GM12878 (cell line): Measurements from ENCODE around the gene BLOC1S6. TPM values are rescaled to one million over a fixed set of nuclear protein-coding genes. Genes with fewer than 3 reads are reported as not detected.

ENCODE experiments used
- BACH1 ChIP-seq: fragments of 450-650 bp; IDR thresholded peaks from 2 replicates; pipeline ENCODE4 v1.6.1; 2017; ENCODE audit warnings: mild to moderate bottlenecking, borderline replicate concordance
- CBX3 ChIP-seq: fragments of 200-600 bp; sonication (generic); IDR thresholded peaks from 2 replicates; pipeline ENCODE4 v1.6.1; 2016; ENCODE audit warnings: low read depth, borderline replicate concordance
- E4F1 ChIP-seq: fragments of 450-650 bp; IDR thresholded peaks from 2 replicates; pipeline ENCODE4 v1.6.1; 2018; ENCODE audit warnings: borderline replicate concordance, mild to moderate bottlenecking; ENCODE audit not compliant: partially characterized antibody
- HCFC1 ChIP-seq: fragments of 150-350 bp; IDR thresholded peaks from 2 replicates; pipeline ENCODE4 v1.6.1; 2014; ENCODE audit warnings: low read length
- KLF5 ChIP-seq: fragments of 450-650 bp; IDR thresholded peaks from 2 replicates; pipeline ENCODE4 v1.6.1; 2014; ENCODE audit warnings: mild to moderate bottlenecking; ENCODE audit not compliant: partially characterized antibody
- MTA3 ChIP-seq: IDR thresholded peaks from 2 replicates; pipeline ENCODE4 v1.6.1; 2012; ENCODE audit warnings: low read length, inconsistent platforms, borderline replicate concordance
- PRDM15 ChIP-seq: fragments of 450-650 bp; formaldehyde crosslinking; IDR thresholded peaks from 2 replicates; pipeline ENCODE4 v1.4.0; 2020; ENCODE audit warnings: mild to moderate bottlenecking, moderate library complexity
- RAD21 ChIP-seq: IDR thresholded peaks from 2 replicates; pipeline ENCODE4 v1.6.1; 2011; ENCODE audit warnings: mild to moderate bottlenecking, low read depth, low read length, moderate library complexity; ENCODE audit not compliant: insufficient read depth
- SMAD5 ChIP-seq: IDR thresholded peaks from 2 replicates; pipeline ENCODE4 v1.6.1; 2016; ENCODE audit warnings: antibody characterized with exemption, low read depth
- WRNIP1 ChIP-seq: IDR thresholded peaks from 2 replicates; pipeline ENCODE4 v1.6.1; 2011; ENCODE audit warnings: low read depth, low read length, improper control_type of control experiment, borderline replicate concordance
- ZBED1 ChIP-seq: IDR thresholded peaks from 2 replicates; pipeline ENCODE4 v1.6.1; 2016; ENCODE audit warnings: borderline replicate concordance
- ZZZ3 ChIP-seq: IDR thresholded peaks from 2 replicates; pipeline ENCODE4 v1.6.1; 2011; ENCODE audit warnings: low read depth; ENCODE audit not compliant: control insufficient read depth, insufficient read length
- polyA plus RNA-seq, 11 experiments: library from polyadenylated mRNA; depleted of rRNA in 4 of 11; unstranded in 6 of 11; stranded (reverse) in 5 of 11; fragments of >200 nt; fragmentation: Nextera tagmentation in 4 of 11; fragmentation: Illumina TruSeq in 1 of 11; extraction: Ambion mirVana in 4 of 11; extraction: Trizol in 1 of 11; gene quantifications; 1 replicate in 1 of 11; 2 replicates in 10 of 11; pipeline versions ENCODE4 v1.2.1 to v1.2.3, GENCODE V29; 2011 to 2016; ENCODE audit warnings: inconsistent platforms in 2 of 11, missing spikeins in 2 of 11, low read depth in 1 of 11
- total RNA-seq, 4 experiments: library from RNA; depleted of rRNA in 3 of 4; stranded (reverse); fragments of >200 nt in 3 of 4; fragmentation: Illumina TruSeq in 1 of 4; extraction: Trizol in 1 of 4; gene quantifications; 2 replicates each; pipeline versions ENCODE4 v1.2.1 to v1.2.3, GENCODE V29; 2013 to 2021
- TF ChIP-seq, protein P1 (sequence below): IDR thresholded peaks from 2 replicates; pipeline ENCODE4 v1.6.1; 2012; ENCODE audit warnings: low read depth, low read length, improper control_type of control experiment
- TF ChIP-seq, protein P2 (sequence below): fragments of 450-650 bp; IDR thresholded peaks from 2 replicates; pipeline ENCODE4 v1.6.1; 2017; ENCODE audit warnings: antibody characterized with exemption, mild to moderate bottlenecking, moderate library complexity

Gene BLOC1S6
- total and polyA plus RNA-seq, 10 of the 15 experiments (the other 5 are each of a cell fraction or from before 2014, with no cell fraction given), result 13.5 to 48.8 (median 32.7) TPM

DNA sequence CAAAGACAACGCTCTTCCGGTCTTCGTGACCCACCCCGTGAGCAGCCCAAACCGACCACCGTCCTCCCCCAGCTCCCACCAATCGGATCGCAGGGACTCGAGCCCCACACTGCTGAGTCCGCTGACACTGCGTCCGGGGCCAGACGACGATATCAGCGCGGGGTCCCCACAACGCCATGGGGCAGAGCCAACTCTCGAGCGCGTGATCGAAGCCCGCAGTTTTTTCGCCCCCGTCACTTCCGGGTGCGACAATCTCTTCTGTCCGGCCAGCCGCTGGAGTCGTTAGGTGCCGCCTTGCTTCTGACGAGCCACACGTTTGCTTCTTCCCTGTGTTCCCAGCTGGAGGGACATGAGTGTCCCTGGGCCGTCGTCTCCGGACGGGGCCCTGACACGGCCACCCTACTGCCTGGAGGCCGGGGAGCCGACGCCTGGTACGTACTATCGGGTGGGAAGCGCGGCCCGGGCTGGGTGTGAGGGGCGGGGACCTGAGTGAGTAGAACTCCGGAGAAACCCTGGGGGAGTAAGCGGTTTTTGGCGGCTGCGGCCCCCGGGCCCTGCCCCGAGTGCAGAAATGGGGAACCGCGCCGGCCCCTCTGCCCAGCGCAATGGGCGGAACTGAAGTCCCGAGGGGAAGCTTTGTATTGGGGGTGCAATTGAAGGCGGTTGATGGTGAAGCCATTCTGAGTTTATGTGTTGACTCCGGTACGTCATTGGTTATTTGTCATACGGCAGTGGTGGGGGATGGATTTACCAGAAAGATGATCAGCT lies at the start of gene BLOC1S6 (continued):
- TF ChIP-seq, protein P1, sequence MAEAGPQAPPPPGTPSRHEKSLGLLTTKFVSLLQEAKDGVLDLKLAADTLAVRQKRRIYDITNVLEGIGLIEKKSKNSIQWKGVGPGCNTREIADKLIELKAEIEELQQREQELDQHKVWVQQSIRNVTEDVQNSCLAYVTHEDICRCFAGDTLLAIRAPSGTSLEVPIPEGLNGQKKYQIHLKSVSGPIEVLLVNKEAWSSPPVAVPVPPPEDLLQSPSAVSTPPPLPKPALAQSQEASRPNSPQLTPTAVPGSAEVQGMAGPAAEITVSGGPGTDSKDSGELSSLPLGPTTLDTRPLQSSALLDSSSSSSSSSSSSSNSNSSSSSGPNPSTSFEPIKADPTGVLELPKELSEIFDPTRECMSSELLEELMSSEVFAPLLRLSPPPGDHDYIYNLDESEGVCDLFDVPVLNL, result no peak
- TF ChIP-seq ZBED1 (no peak), BACH1 (0 out of 2 replicates have a peak, but pooled peaks have one; percentile 23), CBX3 (no peak), SMAD5 (peak; percentile 63), PRDM15 (no peak), HCFC1 (peak; percentile 62), E4F1 (peak; percentile 41), WRNIP1 (no peak), ZZZ3 (no peak), MTA3 (no peak), RAD21 (no peak), KLF5 (no peak)
- TF ChIP-seq, protein P2, sequence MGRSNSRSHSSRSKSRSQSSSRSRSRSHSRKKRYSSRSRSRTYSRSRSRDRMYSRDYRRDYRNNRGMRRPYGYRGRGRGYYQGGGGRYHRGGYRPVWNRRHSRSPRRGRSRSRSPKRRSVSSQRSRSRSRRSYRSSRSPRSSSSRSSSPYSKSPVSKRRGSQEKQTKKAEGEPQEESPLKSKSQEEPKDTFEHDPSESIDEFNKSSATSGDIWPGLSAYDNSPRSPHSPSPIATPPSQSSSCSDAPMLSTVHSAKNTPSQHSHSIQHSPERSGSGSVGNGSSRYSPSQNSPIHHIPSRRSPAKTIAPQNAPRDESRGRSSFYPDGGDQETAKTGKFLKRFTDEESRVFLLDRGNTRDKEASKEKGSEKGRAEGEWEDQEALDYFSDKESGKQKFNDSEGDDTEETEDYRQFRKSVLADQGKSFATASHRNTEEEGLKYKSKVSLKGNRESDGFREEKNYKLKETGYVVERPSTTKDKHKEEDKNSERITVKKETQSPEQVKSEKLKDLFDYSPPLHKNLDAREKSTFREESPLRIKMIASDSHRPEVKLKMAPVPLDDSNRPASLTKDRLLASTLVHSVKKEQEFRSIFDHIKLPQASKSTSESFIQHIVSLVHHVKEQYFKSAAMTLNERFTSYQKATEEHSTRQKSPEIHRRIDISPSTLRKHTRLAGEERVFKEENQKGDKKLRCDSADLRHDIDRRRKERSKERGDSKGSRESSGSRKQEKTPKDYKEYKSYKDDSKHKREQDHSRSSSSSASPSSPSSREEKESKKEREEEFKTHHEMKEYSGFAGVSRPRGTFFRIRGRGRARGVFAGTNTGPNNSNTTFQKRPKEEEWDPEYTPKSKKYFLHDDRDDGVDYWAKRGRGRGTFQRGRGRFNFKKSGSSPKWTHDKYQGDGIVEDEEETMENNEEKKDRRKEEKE, result no peak
